Lower lobe of right lung (tissue), 2 donors: ENCODE data around the gene EDEM1. TPM values are rescaled to one million over a fixed set of nuclear protein-coding genes. Genes with fewer than 3 reads are reported as not detected.

Experiments used
- ATAC-seq, 2 donors: fragments of 200-7000 bp; cut with Tn5 transposase; one replicate each; pipeline ENCODE4 v1.9.1; 2020 to 2022; ENCODE audit warnings: mild to moderate bottlenecking in 2 of 2, moderate library complexity in 2 of 2
- DNase-seq: peaks from one replicate; pipeline ENCODE4 v3.0.0-alpha.2; 2020
- H3K27ac ChIP-seq: fragments of 200-600 bp; one replicate; pipeline ENCODE4 v1.8.0; 2022
- H3K27me3 ChIP-seq: fragments of 200-600 bp; one replicate; pipeline ENCODE4 v1.8.0; 2022; ENCODE audit warnings: low read depth
- H3K36me3 ChIP-seq: fragments of 200-600 bp; one replicate; pipeline ENCODE4 v1.8.0; 2022; ENCODE audit warnings: mild to moderate bottlenecking
- H3K4me1 ChIP-seq: fragments of 200-600 bp; one replicate; pipeline ENCODE4 v1.8.0; 2022
- H3K4me3 ChIP-seq: fragments of 200-600 bp; one replicate; pipeline ENCODE4 v1.8.0; 2022; ENCODE audit warnings: mild to moderate bottlenecking
- H3K9me3 ChIP-seq: fragments of 200-600 bp; one replicate; pipeline ENCODE4 v1.8.0; 2022
- CTCF ChIP-seq: fragments of 200-600 bp; IDR thresholded peaks from one replicate; pipeline ENCODE4 v1.8.0; 2022; ENCODE audit warnings: antibody characterized with exemption, mild to moderate bottlenecking
- intact Hi-C: fragments of 100-400 bp; cut with DNase I; formaldehyde crosslinking; loops from one replicate; pipeline ENCODE4 v1.11.0; 2022
- total RNA-seq: library from RNA; stranded (reverse); fragmentation: NEBNext Ultra II Directional; extraction: Animal tissue kit (Norgen Biotek cat#: 25700); gene quantifications from one replicate; pipeline ENCODE4 v1.2.1, GENCODE V29; 2021
- donor health status: DM: no; HTN: yes; CAD: no; lungs with severe emphysema.

Gene EDEM1
- total RNA-seq, 1 donor from 2014 or later = 76.5 TPM

- Histone ChIP-seq H3K27ac (no peak overlapping the region), H3K9me3 (no peaks in the 10 kb centered on the region), H3K27me3 (no peaks in the 10 kb centered on the region), H3K4me3 (no peak overlapping the region), H3K4me1 (no peaks in the 10 kb centered on the region), H3K36me3 (peaks cover 100% of the 10 kb centered on the region)
- no peak for TF ChIP-seq CTCF
- intact Hi-C loops = no loop called here
- DNase-seq = no peak
- peak in 1 of 2 donors; percentile 17 for ATAC-seq
Observed at GRCh38 chr3:5210926-5211325, 23.4 kb downstream of the EDEM1 start.

- peaks cover 100% of the 10 kb centered on the region for H3K36me3 ChIP-seq
- ATAC-seq = peak in 1 of 2 donors; percentile 14
- H3K27me3 ChIP-seq = no peaks in the 10 kb centered on the region
- DNase-seq = no peak
- no peak overlapping the region for H3K27ac ChIP-seq
- no peak overlapping the region for H3K4me3 ChIP-seq
- no peaks in the 10 kb centered on the region for H3K9me3 ChIP-seq
- no peak for TF ChIP-seq CTCF
- intact Hi-C loops = no loop called here
- peaks cover 8% of the 10 kb centered on the region for H3K4me1 ChIP-seq
Observed at GRCh38 chr3:5212628-5213573, 25.4 kb downstream of the EDEM1 start.

- H3K27me3 ChIP-seq = no peaks in the 10 kb centered on the region
- no peak overlapping the region for H3K27ac ChIP-seq
- H3K36me3 ChIP-seq = peaks cover 99% of the 10 kb centered on the region
- DNase-seq = no peak
- H3K9me3 ChIP-seq = no peaks in the 10 kb centered on the region
- intact Hi-C loops = no loop called here
- no peak for TF ChIP-seq CTCF
- no peak overlapping the region for H3K4me3 ChIP-seq
- ATAC-seq = no peak
- H3K4me1 ChIP-seq = peaks cover 15% of the 10 kb centered on the region
Observed at GRCh38 chr3:5213574-5213966, 26.1 kb downstream of the EDEM1 start.

GRCh38 chr3:5214352-5214751 is 26.8 kb downstream of the EDEM1 start:
- no peak for DNase-seq
- no peak overlapping the region for H3K27ac ChIP-seq
- no peak for TF ChIP-seq CTCF
- H3K4me3 ChIP-seq = no peak overlapping the region
- H3K27me3 ChIP-seq = no peaks in the 10 kb centered on the region
- ATAC-seq = no peak
- peaks cover 19% of the 10 kb centered on the region for H3K4me1 ChIP-seq
- peaks cover 93% of the 10 kb centered on the region for H3K36me3 ChIP-seq
- intact Hi-C loops = no loop called here
- H3K9me3 ChIP-seq = no peaks in the 10 kb centered on the region

GRCh38 chr3:5217824-5218595 is 30.5 kb downstream of the EDEM1 start:
- intact Hi-C loops = no loop called here
- TF ChIP-seq CTCF = no peak
- Histone ChIP-seq H3K4me3 (no peak overlapping the region), H3K27ac (peak overlapping the region; percentile 34), H3K27me3 (no peaks in the 10 kb centered on the region), H3K36me3 (peaks cover 69% of the 10 kb centered on the region), H3K9me3 (no peaks in the 10 kb centered on the region), H3K4me1 (peaks cover 19% of the 10 kb centered on the region)
- peak; percentile 56 to 71 for ATAC-seq
- DNase-seq = no peak
